ENCODE data around the gene C11orf16.
"Not testable (repeated sequence)": the region's sequence is repeated elsewhere in the genome, so short reads cannot be mapped to it uniquely, and the experiment has no call there.

The C11orf16 gene, protein sequence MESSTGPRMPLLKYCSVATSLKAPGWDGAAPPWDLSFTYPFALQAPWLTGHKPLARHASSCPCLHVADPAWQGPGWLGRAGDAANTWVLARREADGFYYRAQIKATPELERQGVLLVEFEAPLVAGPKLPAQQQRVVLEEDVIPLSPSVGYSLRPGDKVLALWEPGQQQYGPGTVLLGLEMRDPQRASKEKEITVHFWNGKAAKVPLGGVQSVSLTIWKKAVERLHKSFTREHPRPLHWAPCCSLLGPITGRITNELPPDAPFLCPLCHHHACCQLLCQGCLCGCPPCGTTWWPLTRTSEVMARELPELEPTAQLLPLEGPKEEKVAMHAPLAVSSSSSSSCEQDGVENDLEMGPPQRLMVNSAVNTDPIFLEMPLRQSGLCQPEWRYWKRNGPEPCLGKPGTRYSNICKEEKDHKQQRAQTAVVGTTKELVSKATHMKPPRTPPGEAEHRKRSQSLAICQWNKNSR

DNA sequence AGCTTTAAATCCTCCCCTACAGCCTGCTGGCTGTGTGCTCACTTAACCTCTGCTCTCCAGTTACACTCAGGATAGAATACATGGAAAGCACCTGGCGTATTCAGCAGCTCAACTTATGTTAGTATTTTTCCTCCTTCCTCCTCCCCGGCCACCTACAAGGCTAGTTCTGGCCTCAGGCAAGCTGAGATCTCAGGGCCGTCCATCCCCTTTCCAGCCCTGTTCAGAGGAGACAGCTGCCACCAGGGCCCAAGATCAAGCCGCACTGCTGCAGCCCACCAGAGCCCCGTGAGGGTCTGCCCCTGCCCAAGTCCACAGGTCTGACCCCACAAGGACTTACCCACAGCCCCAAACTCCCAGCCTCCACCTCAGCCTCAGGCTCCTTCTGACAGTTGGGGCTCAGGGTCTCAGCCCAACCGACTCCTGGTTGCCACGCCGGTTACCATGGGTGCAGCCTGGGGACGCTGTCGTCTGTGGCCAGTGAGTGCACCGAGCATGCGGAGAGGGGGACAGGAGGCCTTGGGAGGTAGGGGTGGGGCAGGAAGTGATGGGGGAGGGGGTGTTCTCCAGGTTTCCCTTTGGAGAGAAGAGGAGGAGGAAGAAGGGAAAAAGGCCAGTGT lies at the start of gene C11orf16:
C11orf16 (minus strand) TSS at position 384 of the 617 bp plus-strand sequence. CDS start 639 bp downstream, outside the sequence.
- DNase-seq: no peak

DNA sequence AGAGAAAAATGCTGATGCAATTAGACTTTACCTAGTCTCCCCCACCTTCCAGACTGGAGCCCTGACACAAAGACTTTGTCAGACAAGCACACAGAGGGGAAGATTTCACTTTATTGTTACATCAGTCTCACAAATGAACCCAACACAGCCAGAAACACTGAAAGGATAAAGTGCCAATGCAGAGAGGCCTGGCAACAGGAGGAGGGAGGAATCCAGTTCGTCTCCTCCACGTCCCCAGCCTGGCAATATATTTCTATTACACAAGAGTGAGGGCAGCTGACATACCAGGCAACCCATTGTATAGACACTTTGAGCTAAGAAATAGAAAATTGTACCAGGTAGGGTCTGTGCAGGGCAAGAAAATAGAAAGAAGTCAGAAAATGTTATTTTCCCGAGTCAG lies 47.7 kb upstream of the C11orf16 start:
- DNase-seq: no peak

DNA sequence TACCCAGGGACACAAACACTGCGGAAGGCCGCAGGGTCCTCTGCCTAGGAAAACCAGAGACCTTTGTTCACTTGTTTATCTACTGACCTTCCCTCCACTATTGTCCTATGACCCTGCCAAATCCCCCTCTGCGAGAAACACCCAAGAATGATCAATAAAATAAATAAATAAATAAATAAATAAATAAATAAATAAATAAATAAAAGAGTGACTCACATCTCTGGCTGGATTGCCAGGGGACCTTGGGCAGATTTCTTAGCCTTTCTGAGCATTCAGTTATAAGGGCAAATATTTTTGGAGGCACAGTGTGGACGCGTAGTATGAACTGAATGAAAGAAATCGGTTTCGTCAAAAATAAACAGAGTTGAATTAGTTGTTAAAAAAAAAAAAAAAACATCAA lies 46.6 kb upstream of the C11orf16 start:
- not testable (repeated sequence) for DNase-seq

DNA sequence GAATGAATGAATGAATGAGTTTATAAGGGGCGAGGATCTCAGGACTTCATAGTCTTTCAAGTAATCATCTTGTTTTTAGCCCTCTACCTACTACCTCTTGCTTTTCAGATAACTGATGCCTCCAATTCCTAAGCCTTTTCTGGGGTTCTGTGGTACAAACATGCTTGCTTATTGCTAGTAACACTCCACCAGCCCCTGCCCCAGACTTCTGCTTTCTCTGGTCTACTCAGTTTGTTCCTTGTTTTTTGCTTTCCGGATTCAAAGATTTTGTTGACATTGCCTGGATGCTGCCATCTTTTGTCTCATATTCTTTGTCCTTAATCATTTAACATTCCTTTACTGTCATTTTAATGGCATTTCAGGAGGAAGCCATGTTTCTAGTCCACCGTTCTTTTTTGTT lies 40.4 kb upstream of the C11orf16 start:
- DNase-seq: no peak

DNA sequence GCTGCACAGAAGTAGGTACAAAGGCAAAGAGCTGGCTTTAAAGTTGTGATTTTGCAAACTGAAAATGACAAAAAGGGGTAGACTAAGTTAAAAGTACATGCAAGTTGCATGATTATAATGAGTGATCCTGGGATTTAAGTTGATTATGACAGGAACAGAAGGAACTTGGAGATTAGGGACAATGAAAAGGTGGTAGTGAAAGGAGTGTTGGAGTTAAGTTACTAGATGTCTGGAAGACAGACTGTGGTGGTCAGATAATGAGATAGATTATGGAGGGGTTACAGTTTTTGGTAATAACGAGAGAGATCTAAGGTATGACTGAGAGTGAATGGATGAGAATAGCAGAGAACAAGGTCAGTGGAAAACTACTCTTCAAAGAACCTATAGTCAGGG lies 39.2 kb upstream of the C11orf16 start:
- no peak for DNase-seq

DNA sequence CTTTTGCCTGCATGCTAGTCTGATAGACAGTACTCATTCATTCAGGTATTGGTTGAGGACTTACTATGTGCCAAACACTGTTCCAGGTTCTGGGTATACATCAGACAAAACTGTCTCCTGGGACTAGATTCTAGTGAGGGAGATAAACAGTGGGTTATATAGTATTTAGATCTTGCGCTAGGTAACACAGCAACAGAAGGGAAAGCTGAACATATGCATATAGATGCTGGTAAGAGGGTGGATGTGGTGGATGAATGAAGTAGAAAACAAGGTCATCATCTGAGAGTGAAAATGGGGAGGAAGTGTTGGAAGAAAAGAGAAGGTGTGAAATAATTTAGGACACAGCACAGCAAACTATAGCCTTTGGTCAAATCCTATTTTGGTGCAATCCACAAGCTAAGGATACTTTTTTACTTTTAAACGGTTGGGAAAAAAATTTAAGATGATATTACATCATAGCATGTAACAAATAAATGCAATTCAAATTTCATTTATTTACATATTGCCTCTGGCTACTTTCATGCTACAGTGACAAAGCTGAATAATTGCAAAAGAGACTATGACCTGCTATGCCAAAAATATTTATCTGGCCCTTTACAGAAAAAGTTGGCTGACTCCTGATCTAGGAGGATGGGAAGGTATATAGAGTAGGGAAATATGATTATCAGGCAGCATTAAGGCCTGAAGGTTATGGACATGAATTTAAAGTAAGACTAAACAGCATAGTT lies 38.6 kb upstream of the C11orf16 start:
- DNase-seq: no peak

DNA sequence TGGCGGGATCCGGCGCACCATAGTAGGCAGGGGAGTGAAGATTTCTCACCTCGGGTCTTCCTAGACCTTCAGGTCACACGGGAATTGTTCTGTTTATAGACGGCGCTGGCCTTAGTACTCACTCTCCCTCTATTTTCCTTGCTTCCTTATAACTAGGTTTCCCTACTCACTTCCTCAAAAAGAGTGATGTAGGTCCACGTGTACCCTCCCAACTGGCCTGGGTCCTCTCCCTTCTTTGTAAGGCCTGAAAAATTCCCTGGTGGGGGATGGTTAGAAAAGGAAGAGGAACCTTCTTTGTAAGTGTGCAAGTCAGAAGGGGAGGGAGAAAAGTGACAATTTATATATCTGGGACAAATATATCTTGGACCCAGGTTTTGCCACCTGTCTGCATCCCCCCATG lies 34.4 kb upstream of the C11orf16 start:
- no peak for DNase-seq

DNA sequence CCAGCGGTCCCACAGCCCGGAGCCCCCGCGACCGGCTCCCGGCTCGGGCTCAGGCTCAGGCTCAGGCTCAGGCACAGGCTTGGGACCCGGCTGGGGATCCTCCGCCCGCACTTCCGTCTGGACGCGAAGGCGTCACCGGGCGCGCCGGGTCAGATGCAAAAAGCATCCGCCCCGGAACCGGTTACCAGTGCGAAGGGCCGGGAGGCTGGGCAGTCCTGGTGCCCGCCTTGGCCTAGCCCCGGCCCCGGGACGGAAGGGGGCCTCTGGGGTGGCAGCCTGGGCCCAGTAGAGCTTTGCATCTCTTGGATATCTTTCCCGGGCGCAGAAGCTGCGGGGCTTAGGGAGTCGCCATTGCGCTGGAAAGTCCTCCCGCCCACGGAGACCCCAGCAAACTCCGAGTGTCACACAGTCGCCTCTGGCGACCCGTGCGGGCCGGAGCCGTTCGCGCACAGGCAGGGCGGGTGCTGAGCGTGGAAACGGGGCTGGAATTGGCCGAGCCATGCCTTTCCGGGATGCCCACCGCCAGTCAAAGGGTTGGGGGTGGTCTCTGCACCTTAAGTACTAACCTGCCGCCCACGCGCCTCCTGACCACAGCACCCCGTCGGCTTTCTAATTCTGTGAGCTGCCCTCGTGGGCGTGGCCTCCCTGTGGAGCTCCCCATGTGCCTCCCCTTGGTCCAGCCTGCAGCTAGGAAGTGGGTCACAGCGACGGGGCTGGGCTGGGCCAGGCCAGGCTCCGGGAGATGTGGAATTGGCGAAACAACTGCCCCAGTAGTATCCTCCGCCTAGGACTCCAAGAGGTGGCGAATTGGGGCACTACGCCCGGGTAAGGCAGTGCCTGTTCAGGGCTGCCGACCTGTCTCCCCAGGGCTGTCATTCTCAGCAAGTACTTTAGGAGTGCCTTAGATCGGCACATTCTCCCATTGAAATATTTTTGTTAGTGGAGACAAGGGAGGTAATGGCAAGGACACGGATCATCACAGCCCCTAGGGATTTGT lies 31.9 kb upstream of the C11orf16 start, which contains the start of gene TMEM9B:
TMEM9B (minus strand) TSS at position 119 of the 997 bp plus-strand sequence. CDS start 129 bp downstream, outside the sequence.
- peak; percentile 83 for DNase-seq

DNA sequence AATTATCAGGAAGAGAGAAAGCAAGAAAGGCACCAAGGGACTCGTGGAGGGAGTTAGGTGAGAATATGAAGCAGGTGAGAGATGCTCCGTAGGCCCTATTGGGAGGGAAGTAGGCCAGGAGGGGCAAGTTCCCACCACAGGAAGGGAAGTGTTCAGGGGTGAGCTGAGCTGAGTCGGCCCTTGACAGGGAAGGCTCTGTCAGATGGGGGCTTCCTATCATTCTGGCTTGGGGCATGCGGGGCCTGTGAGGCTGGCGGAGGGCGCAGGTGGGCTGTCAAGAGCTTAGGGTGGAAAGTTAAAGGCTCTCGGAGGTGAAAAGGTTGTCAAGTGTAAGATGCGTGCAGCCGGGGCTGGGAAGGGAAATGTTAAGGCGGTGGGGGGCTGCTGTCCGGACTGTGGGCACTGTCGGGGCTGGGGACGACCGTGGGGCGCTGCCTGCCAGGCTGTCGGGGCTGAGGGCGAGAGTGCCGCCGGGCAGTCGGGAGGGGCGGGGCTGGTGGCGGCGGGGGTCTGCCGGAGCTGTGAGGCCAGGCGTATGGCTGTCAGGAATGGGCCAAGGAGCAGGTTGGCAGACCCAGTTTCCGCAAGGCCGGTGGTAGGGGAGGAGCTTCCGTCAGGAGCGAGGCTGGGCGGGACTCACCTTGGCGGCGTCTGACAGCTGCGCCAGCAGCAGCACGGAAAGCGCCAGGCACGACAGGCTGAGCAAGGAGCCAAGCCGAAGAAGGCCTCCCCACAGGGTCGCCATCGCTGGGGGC lies 31.0 kb upstream of the C11orf16 start:
- DNase-seq: peak; percentile 77

DNA sequence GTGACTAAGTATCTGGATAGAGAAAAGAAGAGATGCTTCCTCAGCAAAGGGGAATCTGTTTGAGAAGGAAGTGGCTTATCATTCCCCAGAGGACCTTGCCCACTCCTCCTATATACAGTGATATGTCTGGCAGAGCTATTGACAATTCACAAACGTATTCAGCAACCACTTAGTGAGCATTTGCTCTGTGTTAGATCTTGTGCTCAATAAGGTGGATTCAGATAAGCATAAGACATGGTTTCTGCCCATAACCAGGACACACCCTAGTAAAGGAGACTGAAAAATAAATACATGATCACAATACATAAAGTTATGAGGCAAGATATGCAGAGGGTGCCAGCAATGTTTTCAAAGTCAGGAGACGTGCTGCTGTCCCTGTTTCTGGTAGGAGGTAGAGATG lies 30.1 kb upstream of the C11orf16 start:
- no peak for DNase-seq

DNA sequence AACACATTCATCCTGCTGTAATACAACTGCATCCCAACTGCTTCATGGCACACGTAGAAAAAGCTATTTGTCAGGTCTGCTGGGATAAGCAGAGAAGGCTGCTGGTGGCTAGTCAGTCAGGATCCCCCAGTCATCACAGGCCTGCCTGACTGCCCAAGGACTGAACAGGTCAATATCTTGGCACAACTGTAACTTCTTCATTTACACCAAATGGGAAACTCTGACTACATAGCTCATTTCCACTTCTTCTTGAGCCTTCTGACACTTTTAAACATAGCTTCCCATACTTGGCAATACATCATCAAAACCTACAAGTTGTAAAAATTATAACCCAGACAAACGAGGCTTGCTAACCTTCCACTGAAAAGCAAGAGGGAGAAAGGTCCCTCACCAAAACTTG lies 28.7 kb upstream of the C11orf16 start:
- no peak for DNase-seq

DNA sequence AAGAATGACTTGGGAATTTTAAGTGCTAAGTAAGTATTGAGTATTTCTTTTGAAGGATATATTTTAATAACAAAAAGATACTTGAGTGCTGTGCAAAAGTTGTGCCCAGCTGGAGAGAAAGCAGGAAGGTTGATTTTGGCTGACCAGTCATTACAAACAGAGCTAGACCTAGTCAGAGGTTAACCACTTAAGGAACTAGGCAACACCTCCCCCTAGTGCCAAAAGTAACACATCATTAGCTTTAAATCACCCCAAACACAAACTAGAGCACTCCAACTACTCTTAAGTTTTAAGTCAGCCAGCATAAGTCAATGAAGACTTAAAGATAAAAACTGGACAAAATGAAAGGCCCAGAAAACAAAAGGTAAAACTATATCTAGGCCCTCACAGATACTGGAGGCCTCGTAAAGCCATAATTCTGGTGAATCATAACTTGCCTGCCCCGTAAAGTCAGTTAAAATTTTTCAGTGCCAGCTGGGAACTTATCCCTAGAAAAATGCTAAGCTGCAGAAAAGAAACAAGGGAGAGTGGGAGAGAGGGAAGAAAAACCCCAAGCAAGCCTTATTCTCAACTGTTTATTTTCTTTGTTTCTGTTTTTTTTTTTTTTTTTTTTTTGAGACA lies 26.9 kb upstream of the C11orf16 start:
- DNase-seq: peak; percentile 37

DNA sequence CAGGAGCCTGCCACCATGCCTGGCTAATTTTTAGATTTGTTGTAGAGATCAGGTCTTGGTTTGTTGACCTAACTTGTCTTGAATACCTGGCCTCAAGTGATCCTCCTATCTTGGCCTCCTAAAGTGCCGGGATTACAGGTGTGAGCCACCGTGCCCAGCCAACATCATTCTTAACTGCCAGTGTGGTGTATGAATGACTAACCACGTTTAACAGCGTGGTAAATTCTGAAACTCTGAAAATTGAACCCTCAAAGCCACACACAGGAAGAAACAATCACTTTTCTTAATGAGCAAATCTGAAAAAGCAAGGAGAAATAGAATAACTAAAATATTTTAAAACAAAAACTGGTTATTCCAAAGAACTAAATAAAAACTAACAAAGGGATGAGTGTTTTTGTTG lies 24.1 kb upstream of the C11orf16 start:
- no peak for DNase-seq

DNA sequence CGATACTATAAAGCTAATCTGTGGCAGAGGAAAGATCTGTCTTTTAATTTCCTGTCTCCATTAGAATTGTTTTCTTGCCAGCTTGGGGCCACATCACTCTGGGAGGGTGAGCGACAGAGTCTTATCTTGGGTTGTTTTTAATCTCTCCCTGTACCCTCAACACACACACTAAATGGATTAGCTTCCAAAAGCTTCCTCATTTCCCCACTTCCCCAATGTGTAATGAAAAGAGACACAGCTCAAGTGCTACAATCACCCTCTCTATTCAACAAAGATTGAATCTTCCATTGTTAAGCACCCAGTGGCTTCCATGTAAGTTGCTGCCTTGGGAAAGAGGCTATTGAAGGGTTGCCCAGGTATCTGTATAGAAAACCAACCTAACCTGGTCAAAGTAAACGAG lies 16.1 kb upstream of the C11orf16 start:
- peak; percentile 24 for DNase-seq

DNA sequence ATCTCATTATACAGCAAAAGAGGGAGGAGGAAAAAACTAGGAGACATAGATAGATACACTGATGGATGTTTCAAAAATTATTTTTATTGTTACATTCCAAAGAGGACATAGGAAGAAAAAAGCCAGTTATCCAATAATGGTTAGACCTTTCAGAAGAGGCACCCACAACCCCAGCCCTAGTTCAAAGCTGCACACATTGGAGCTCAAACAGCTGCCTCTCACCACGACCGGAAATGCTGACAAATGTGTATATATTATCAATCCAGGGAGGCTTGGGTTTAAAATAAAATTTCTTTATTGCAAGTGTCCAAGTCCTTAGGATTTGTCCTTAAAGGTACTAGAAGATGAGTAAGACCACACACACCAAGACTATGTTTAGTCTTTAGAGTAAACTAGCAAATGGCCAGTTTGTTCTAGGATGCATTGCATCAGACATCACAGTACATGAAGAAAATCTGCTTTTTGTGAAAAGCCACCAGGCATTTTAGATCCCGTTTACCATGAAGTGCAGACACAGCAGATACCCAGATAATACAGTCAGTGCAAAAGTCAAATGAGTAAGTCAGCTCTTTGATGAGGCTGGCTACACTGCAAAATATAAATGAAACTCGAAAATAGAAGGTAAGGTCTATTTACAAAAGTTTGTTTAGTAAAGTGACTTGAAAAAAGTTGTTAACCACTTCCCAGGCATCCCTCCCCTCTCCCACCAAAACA lies 14.6 kb upstream of the C11orf16 start:
- DNase-seq: no peak

DNA sequence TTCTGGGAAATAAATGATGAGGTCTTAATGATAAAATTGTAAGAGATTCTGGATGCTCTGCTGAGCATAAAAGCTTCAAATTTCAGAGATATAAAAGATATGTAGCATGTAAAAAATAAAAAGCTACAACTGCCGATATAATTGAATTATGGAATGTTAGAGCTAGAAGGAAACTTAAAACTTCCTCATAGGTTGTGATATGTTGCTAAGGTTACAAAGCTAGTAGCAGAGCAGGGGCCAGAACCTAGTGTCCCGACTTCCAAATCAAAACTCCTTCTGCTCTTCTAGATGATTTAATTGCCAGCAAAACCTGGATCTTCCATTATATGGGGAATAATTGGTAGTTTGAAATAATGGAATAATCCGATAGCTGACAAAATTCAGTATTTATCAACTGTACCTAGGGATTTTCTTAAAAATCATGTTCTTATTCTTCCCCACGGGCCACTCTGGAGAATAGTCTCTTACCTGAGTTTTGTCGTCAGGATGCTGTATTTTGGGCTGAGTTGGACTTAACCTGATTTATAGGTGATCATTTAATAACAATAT lies 9.8 kb upstream of the C11orf16 start, which contains the start of gene ASCL3:
ASCL3 (minus strand) TSS at position 499 of the 549 bp plus-strand sequence. CDS start 4,855 bp downstream, outside the sequence.
- DNase-seq: no peak

DNA sequence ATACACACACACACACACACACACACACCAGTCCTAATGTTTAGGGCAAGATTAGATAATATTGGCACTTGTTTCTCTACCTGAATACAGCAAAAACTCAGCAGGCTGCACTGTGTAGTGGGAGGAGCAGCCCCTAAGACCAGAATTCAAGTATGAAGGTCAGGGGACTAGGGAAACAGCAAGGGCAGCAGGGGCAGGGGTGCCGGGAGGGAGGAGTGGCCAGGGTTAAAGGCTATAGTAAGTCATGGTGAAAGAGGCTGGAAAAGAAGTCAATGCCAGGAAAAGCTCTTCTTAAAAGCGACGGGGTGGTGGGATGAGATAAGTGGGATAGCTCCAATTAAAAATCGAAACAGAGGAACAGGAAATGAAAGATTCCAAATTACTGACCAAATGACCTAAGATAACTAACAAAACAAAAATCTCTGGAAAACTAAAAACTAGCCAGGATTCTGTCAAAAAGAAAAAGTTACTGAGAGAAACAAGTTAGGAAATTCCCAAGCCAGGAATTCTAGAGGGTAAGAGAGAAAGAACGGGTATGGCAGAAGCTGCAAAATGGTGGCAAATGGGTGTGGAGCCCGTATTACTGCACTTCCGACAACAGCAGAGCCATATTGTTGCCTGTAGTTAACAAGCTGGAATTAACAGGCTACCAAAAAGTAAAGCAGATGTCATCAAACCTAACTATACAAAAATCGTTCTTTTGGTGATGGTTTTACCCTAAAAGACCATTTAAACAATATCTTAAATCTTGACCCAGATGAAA lies 8.8 kb upstream of the C11orf16 start:
- no peak for DNase-seq

DNA sequence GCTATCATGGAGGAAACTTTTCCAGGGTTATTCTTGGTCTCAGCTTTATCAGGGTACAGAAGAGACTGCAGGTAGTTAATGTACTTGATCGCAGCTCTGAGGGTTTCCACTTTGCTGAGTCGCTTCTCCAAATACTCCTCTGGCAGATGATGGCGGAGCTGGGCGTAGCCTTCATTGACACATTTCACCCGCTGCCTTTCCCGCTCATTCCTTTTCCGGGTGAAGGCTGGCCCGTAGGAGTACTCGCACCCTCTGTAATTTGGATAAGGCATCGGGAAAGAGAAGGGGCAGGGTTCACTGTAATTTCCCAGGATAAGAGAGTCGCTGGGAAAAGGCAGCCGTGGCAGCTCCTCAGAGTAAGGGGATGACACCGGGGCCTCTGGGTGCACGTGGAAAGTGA lies 4.9 kb upstream of the C11orf16 start:
- DNase-seq: no peak

DNA sequence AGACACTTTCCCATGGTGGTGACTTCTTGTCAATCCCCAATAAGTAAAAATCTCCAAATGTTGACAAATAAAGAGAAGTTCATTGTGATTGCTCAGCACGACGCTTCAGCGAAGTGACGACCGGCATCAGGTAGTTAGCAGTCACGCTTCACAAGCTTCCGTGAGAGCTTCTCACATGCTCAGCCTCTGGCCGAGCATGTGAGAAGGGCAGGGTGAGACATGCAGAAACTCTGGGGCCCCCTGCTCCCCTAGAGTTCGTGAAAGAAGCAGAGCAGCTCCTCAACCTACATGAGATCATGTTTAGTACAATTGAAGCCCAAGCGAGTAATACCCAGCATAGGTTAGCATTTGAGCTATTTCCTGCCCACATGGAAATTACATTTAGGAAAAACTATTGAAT lies 4.4 kb upstream of the C11orf16 start:
- DNase-seq: no peak

Measured in GDM1 (cell line).